ENCODE results near the gene ANO1.

DNA sequence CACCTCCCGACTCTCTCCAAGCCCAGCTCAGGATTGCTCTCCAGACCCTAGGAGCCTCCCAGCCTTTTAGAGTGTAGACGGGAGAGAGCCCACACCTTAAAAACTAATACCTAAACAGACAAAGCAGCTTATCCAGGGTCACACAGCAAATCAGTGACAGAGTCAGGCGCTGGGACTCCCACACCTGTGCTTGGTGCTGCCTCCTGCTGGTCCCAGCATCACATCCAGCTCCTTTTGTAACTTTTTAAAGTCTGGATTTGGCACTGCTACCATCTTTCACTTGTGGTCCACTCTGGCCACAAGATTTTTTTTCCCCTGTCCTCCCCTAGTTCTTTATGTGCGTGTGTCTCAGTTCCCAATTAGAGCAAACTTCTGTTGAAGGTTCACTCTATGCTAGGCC is 4.7 kb downstream of the ANO1 start:
- peak; percentile 37; the same call in 1 of the 2 replicates for TF ChIP-seq CTCF (IDR thresholded peaks at IDR 0.05; ENCODE audit: low read length)
- no peak for TF ChIP-seq EZH2 (IDR thresholded peaks at IDR 0.05; ENCODE audit: borderline replicate concordance, low read length)
